HG03095 (cell line): ENCODE results near the gene CIB1.

ENCODE experiments used
- ATAC-seq: cut with Tn5 transposase; IDR thresholded peaks from one replicate; pipeline ENCODE4 v1.9.1; 2021; ENCODE audit warnings: moderate library complexity; ENCODE audit not compliant: unreplicated experiment

CIB1 gene

GRCh38 chr15:90219421-90220141, 14.2 kb downstream of the CIB1 start:
- ATAC-seq: no peak

- no peak for ATAC-seq
These were observed 15.9 kb downstream of the CIB1 start for GRCh38 chr15:90217671-90218394.

DNA sequence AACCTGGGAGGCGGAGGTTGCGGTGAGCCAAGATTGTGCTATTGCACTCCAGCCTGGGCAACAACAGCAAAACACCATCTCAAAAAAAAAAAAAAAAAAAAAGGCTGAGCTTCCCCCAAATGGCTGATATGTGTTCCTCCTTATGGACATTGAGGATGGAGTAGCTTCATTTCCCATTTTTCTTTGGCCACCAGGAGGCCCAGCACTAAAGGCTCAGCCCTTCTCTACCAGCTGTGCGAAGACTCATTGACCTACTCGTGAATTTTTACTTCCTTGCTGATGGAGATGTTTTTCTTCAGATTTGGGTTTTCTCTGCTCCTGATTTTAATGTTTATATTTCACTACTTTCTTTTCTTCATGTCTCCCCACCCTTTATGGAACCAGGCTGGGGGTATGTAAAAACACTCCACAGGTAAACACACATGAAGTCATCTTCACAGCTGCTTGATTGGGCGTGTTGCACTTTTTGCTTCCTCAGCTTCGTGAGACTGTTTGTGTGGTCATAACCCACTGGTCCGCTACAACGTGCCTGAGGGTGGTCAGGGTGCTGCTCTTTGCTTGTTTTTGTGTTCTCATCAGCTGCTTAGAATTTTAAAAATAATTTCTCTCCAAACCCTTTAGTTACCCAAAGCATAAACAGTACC, 19.1 kb downstream of the CIB1 start:
- no peak for ATAC-seq

- ATAC-seq: no peak
These were observed 19.9 kb downstream of the CIB1 start for GRCh38 chr15:90213818-90214204.

DNA sequence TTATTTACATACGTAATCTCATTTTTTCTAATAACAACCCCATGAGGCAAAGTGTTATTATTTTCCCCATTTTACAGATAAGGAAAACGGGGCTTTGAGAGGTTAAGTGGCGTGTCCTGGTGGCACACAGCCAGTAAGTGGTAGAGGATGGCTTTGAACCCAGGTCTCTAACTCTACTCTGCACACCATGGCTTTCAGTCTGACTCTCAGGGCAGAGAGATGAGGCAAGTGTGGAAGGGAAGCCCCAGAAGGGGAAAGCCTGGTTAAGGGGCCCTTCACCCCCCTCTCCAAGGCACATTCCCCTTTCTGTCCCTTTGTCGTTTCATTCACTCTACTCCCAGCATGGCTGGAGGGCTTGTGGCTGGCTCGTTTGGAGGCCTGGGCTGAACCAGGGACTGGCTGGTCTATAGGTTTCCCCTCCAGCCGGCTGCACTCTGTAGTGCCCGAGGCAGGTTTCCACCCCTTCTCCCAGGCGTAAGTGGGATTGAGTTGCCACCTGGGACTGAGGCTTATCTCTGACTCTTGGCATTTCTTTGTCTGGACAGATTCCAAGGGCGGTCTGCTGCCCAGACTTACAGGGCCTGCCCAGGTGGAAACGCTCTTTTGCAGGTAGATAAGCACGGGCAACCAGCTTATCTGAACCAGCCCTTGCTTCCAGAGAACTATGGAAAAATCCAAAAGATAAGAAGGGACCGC, 20.5 kb downstream of the CIB1 start:
- no peak for ATAC-seq

- ATAC-seq: no peak
These were observed 21.3 kb downstream of the CIB1 start for GRCh38 chr15:90212221-90213098.

DNA sequence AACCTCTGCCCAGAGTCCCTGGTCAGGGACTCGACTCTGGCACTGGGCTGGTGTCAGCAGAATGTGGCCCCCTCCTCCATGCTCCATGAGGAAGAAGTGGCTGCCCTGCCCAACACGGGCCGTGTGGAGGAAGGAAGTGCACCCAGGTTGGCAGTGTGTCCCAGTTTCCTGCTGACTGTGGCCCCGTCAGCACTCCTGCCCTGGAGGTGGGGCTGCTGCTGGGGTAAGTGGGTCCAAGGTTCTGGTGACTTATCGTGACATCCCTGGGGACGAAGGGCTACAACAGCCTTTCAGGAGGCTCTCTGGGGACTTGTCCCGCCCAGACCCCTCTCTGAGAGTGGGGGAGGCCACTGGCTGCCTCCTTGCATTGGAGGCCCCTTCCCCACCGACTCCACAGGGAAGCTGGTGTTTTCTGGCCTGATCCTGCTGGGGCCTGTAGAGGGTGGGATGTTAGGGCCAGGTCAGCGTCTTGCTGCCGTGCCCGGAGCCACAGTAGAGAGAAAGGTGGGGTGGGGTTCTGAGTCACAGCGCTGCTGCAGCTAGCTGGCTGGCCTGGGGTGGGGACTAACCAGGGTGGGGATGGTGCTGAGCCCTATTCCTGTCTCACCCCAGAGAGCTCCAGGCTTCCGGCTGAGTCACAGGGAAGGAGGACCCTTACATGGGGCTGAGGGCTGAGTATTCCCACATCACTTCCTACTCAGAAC, 22.1 kb downstream of the CIB1 start:
- no peak for ATAC-seq

DNA sequence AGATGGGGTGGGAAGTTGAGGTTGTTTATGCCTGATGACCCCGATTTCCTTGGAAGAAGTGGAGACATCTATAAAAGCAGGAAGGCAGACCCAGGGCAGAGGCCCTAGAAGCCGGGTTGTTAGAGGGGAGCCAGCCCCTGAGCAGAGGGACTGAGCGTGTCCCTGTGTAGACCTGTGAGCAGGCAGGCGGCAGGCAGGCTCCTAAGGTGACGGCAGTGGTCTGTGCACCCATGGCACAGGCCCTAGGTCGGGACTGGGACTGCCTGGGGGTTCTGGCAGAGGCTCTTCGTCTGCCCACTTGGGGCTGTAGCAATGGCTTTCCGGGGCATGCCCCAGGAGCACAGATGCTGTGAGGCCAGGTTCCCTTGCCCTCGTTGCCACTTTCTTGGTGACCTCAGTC, 22.7 kb downstream of the CIB1 start:
- ATAC-seq: no peak

- ATAC-seq: no peak
These were observed 23.1 kb downstream of the CIB1 start for GRCh38 chr15:90210593-90210992.

DNA sequence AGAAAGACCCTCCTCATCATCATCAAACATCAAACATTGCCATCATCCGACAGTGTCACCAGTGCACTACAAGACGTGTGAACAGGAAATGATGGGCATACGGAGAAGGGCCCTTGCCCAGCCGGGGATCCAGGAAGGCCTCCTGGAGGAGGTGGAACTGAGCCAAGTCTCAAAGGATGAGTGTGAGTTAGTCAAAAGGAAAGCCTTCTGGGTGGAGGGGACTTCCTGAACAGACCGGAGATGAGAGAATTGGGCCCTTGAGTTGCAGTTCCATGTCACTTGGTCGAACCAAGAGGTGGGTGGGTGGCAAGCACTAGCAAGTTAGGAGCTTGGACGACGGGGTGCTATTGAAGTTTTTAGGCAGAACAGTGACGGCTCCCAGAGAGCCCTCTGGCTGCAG, 24.1 kb downstream of the CIB1 start:
- no peak for ATAC-seq

DNA sequence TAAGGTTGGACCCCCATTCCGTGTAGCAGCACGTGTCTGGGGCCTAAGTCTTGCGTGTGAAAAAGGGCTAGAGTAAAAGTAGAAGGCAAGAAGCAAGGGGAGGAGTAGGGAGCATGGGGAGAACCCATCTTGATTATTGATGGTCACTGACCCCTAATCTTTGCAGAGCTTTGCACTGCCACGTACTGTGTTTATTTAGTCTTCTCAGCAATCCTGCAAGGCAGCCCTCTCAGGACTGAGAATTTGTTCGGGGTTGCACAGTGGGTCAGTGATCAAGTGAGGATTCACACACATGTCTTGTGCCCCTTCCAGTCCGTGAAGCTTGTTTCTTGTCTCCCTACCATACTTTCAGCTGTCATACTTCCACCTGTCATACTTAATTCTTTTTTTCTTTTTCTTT, 25.4 kb downstream of the CIB1 start:
- ATAC-seq: no peak

DNA sequence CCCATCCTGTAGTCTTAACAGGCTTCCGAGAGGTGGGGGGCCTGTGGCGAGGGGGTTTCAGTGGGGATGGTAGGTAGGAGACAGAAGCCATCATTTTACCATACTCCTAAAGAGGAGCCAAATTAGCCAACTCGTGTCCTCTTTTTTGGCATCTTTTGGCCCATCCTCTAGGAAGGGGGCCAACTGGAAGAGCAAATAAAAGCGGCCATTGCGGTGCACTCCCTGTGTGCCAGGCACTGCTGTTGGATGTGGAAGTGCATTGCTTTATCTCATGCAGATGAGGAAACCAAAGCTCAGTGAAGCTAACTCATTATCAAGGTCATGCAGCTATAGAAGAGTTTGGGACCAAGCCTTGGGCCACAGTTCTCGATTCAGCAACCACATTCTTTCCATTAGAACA, 26.5 kb downstream of the CIB1 start:
- no peak for ATAC-seq

DNA sequence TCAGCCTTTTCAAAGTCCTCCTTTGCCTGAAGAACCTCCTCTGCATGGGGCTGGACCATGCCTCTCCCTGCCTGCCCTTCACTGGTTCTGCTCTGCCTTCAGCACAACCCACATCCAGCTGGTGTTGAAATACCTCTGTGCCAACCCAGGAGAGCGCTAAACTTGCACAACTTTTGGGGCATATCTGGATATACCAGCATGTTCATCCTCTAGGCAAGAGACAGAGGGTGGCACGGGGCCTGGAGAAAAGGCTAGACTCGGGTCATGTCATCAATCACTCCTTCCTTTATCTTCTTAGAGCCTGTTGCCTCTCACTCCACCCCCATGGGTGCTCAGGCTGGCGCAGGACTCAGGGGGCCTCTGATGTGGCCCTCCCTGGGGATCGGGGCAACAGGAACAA, 27.9 kb downstream of the CIB1 start:
- ATAC-seq: no peak

DNA sequence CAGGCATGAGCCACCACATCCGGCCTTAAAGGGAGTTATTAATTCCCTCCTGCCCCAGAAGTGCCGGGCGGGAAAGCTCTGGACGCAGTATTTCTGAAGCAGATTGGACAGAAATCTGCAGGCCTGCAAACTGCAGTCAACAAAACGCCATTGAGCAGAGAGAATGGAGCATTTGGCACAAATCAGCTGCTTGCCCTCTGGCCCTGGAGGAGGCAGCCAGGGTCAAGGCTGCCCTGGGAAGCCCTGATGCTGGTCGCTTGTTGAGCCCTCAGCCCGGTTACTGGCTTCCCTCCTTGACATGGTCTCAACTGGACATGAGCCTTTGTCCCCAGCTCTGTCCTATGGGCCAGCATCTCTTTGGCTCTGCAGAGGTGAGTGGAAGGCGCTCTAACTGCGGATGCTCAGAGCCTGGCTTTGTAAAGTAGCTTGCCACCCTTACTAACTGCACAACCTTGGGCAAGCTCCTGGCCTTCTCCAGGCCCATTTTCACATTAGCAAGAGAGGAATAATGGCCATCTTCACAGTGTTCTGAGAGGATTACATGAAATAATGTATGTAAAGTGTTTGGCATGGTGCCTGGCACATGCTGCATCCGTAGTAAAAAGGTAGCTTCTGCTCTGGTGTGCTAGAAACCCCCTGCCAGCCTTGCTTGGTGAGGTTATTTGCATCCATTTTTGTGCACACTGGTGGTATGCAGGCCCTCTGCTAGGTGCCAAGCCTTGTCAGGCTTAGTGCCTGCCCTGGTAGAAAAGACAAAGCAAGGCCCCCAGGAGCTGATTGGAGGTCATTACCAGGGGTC, 28.5 kb downstream of the CIB1 start:
- no peak for ATAC-seq

DNA sequence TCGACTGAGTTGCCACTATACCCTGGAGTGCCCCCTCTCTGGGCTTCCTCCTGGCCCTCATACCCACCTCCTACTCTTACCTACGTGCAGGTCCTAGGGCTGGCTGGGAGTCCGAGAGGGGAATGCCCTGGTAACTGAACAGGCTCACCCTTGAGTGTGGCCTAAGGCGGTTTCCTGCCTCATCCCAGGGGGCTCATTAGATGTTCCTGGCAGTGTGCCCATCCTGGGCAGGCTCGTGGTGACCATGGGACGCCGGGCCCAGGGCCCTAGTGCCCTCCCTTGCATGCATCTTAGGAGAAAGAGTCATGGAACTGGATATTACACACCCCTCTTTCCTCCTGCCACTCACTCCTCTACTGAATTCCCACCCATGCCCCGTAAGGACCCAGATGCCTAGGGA, 29.8 kb downstream of the CIB1 start:
- ATAC-seq: no peak

GRCh38 chr15:90203473-90203872, 30.3 kb downstream of the CIB1 start:
- no peak for ATAC-seq

GRCh38 chr15:90202929-90203328, 30.8 kb downstream of the CIB1 start:
- ATAC-seq: no peak

DNA sequence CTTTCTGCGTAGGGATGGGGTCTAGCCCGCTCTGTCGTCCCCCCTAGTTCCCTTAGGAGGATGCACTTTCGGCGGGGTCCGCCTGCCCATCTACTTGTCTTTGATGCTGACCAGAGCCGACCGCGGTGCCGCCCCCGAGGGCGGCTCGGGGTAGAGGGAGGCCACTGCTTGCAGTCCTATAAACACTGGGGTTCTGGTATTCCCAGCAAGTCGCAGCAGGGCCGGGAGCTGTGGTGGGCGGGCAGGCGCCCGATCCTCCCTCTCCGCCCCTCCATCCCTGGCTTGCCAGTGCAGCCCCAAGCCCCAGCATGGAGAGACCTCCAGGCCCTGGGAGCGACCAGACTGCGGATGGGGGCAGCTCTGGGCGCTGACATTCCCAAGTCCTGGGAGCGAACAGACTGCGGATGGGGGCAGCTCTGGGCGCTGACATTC, 31.8 kb downstream of the CIB1 start:
- no peak for ATAC-seq
